Prostate gland (tissue), 2 donors: ENCODE results near the gene VASP.

Source experiments
- CTCF ChIP-seq, 4 experiments: fragments of 200-600 bp in 2 of 4; fragments of 450-650 bp in 2 of 4; sonication (generic) in 2 of 4; IDR thresholded peaks; 1 replicate in 3 of 4; 2 replicates in 1 of 4; pipeline ENCODE4 v1.5.1; 2016 to 2019; ENCODE audit warnings: antibody characterized with exemption in 4 of 4, mild to moderate bottlenecking in 2 of 4, moderate library complexity in 2 of 4
- POLR2A ChIP-seq: fragments of 450-650 bp; IDR thresholded peaks from one replicate; pipeline ENCODE4 v1.6.1; 2016; ENCODE audit warnings: antibody characterized with exemption, mild to moderate bottlenecking
- POLR2AphosphoS5 ChIP-seq: sonication (generic); formaldehyde crosslinking; IDR thresholded peaks from one replicate; pipeline ENCODE4 v1.6.1; 2017; ENCODE audit warnings: antibody characterized with exemption

- TF ChIP-seq POLR2A (no peak), POLR2AphosphoS5 (no peak), CTCF (IDR thresholded peaks at IDR 0.05) (no peak)
Measured at GRCh38 chr19:45517641-45518468, 10.6 kb downstream of the VASP start.
